Measurements from ENCODE around the gene MOB2.

MOB2 gene

GRCh38 chr11:1471736-1472135, 14.8 kb downstream of the MOB2 start:
- peaks cover 5% of the 10 kb centered on the region for H3K4me1 Mint-ChIP-seq
- H3K4me3 Mint-ChIP-seq, result no peak overlapping the region
- H3K27ac Mint-ChIP-seq, result no peak overlapping the region
- TF ChIP-seq, protein P1, sequence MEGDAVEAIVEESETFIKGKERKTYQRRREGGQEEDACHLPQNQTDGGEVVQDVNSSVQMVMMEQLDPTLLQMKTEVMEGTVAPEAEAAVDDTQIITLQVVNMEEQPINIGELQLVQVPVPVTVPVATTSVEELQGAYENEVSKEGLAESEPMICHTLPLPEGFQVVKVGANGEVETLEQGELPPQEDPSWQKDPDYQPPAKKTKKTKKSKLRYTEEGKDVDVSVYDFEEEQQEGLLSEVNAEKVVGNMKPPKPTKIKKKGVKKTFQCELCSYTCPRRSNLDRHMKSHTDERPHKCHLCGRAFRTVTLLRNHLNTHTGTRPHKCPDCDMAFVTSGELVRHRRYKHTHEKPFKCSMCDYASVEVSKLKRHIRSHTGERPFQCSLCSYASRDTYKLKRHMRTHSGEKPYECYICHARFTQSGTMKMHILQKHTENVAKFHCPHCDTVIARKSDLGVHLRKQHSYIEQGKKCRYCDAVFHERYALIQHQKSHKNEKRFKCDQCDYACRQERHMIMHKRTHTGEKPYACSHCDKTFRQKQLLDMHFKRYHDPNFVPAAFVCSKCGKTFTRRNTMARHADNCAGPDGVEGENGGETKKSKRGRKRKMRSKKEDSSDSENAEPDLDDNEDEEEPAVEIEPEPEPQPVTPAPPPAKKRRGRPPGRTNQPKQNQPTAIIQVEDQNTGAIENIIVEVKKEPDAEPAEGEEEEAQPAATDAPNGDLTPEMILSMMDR (IDR thresholded peaks at IDR 0.05; ENCODE audit: unreplicated experiment in 3 of 3), result no peak
- H3K27me3 Mint-ChIP-seq (ENCODE audit: low read depth), result no peaks in the 10 kb centered on the region
- peaks cover 23% of the 10 kb centered on the region for H3K36me3 Mint-ChIP-seq (ENCODE audit: low read depth)
- no peaks in the 10 kb centered on the region for H3K9me3 Mint-ChIP-seq

GRCh38 chr11:1470681-1471611, 15.6 kb downstream of the MOB2 start:
- H3K9me3 Mint-ChIP-seq, result no peaks in the 10 kb centered on the region
- TF ChIP-seq, protein P1 (IDR thresholded peaks at IDR 0.05; ENCODE audit: unreplicated experiment in 3 of 3), result no peak
- H3K36me3 Mint-ChIP-seq (ENCODE audit: low read depth), result peaks cover 17% of the 10 kb centered on the region
- H3K27ac Mint-ChIP-seq, result no peak overlapping the region
- peaks cover 5% of the 10 kb centered on the region for H3K4me1 Mint-ChIP-seq
- H3K27me3 Mint-ChIP-seq (ENCODE audit: low read depth), result no peaks in the 10 kb centered on the region
- no peak overlapping the region for H3K4me3 Mint-ChIP-seq

DNA sequence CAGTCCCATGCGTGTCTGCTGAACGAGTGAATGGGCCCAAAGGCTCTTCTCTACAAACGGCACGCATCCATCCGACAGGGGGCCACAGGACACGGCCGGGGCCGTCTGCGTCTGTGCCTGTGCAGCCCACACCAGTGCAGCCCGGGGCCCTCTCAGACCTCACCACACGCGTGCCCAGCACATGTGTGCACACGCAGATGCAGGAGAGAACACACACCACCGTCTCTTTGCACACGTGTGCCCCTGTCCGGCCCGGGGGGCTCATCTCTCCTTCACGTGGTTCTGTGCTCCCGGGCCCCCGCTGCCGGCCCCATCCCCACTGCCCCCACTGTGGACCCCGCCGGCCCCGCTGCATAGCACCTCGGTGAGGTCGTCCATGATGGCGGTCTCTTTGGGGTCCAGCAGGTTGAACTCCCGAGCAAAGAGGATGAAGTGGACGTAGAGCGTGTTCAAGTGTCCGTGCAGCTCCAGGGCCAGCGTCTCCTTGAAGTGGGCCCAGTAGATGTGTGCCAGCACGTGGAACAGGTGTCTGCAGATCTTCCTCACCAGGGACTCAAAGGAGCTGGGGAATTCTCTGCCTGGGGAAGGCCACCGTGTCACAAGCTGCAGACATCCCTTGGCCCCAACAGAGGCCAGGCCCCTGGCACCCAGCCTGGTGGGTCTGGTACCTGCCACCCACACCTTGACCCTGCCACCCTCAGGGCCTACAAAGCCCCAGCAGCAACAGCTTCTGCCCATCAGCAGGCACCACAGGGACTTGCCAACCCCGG, 16.5 kb downstream of the MOB2 start:
- Mint-ChIP-seq H3K27ac (no peak overlapping the region), H3K4me1 (peaks cover 5% of the 10 kb centered on the region), H3K27me3 (ENCODE audit: low read depth) (peaks cover 4% of the 10 kb centered on the region), H3K36me3 (ENCODE audit: low read depth) (peaks cover 16% of the 10 kb centered on the region), H3K9me3 (no peaks in the 10 kb centered on the region), H3K4me3 (no peak overlapping the region)
- TF ChIP-seq, protein P1 (IDR thresholded peaks at IDR 0.05; ENCODE audit: unreplicated experiment in 3 of 3), result no peak

GRCh38 chr11:1469287-1469910, 17.2 kb downstream of the MOB2 start:
- Mint-ChIP-seq H3K27ac (no peak overlapping the region), H3K4me3 (no peak overlapping the region), H3K27me3 (ENCODE audit: low read depth) (peaks cover 4% of the 10 kb centered on the region), H3K9me3 (no peaks in the 10 kb centered on the region), H3K4me1 (peaks cover 5% of the 10 kb centered on the region), H3K36me3 (ENCODE audit: low read depth) (peaks cover 11% of the 10 kb centered on the region)
- TF ChIP-seq, protein P1 (IDR thresholded peaks at IDR 0.05; ENCODE audit: unreplicated experiment in 3 of 3), result no peak

- peaks cover 5% of the 10 kb centered on the region for H3K4me1 Mint-ChIP-seq
- TF ChIP-seq, protein P1 (IDR thresholded peaks at IDR 0.05; ENCODE audit: unreplicated experiment in 3 of 3), result no peak
- peaks cover 6% of the 10 kb centered on the region for H3K36me3 Mint-ChIP-seq (ENCODE audit: low read depth)
- H3K9me3 Mint-ChIP-seq, result no peaks in the 10 kb centered on the region
- no peak overlapping the region for H3K27ac Mint-ChIP-seq
- peaks cover 4% of the 10 kb centered on the region for H3K27me3 Mint-ChIP-seq (ENCODE audit: low read depth)
- no peak overlapping the region for H3K4me3 Mint-ChIP-seq
Measured at GRCh38 chr11:1468473-1469066, 18.0 kb downstream of the MOB2 start.
